Panc1 (cell line): ENCODE data around the gene BTG4. TPM values are rescaled to one million over a fixed set of nuclear protein-coding genes. Genes with fewer than 3 reads are reported as not detected.

Experiments used
- ATAC-seq: fragments of 200-7000 bp; cut with Tn5 transposase; 2 replicates; pipeline ENCODE4 v1.9.1; 2020; ENCODE audit warnings: mild to moderate bottlenecking, moderate library complexity
- BruUV-seq: library from RNA; stranded (reverse); fragments of 400-500 nt; replicated peaks from 2 replicates; lab custom pipeline; 2021; lab: Mats Ljungman, UMichigan
- CTCF ChIA-PET: fragments of 300-600 bp; sonication (Branson Sonifier 250); formaldehyde crosslinking; loops from one replicate; lab custom pipeline; 2022; ENCODE audit warnings: antibody characterized with exemption; lab: Charles Lee
- POLR2A ChIA-PET: fragments of 300-600 bp; sonication (Branson Sonifier 250); formaldehyde crosslinking; loops from one replicate; lab custom pipeline; 2022; ENCODE audit warnings: antibody characterized with exemption; lab: Charles Lee
- DNase-seq: peaks from one replicate; pipeline ENCODE4 v3.0.0-alpha.2; 2010; ENCODE audit warnings: low read depth, low spot score
- H3K27ac ChIP-seq: 2 replicates; pipeline ENCODE4 v1.5.1; 2011; ENCODE audit warnings: mild to moderate bottlenecking, low read length, inconsistent platforms
- H3K27me3 ChIP-seq: fragments of 200-500 bp; sonication (Bioruptor generic); 2 replicates; pipeline ENCODE4 v1.6.0; 2014; ENCODE audit warnings: low read length, inconsistent platforms; ENCODE audit not compliant: control insufficient read depth, insufficient read depth
- H3K36me3 ChIP-seq: fragments of 200-500 bp; sonication (Bioruptor generic); 2 replicates; pipeline ENCODE4 v1.5.1; 2014; ENCODE audit warnings: inconsistent platforms, mild to moderate bottlenecking, low read length, moderate library complexity; ENCODE audit not compliant: control insufficient read depth, insufficient read depth
- H3K4me1 ChIP-seq: 2 replicates; pipeline ENCODE4 v1.5.1; 2011; ENCODE audit warnings: inconsistent platforms, mild to moderate bottlenecking, low read length, moderate library complexity; ENCODE audit not compliant: control insufficient read depth, insufficient read depth
- H3K4me3 ChIP-seq, 2 experiments: 2 replicates each; pipeline ENCODE4 v1.5.1; 2011 to 2012; ENCODE audit warnings: low read depth in 2 of 2, low read length in 2 of 2, mild to moderate bottlenecking in 2 of 2, inconsistent platforms in 1 of 2, moderate library complexity in 1 of 2
- H3K9me3 ChIP-seq: fragments of 200-500 bp; sonication (Bioruptor generic); 2 replicates; pipeline ENCODE4 v1.5.1; 2014; ENCODE audit warnings: low read depth, mild to moderate bottlenecking, inconsistent platforms, low read length, moderate library complexity; ENCODE audit not compliant: control insufficient read depth, insufficient read depth
- CTCF ChIP-seq: fragments of 450-650 bp; IDR thresholded peaks from 2 replicates; pipeline ENCODE4 v1.5.1; 2017; ENCODE audit warnings: mild to moderate bottlenecking
- POLR2AphosphoS5 ChIP-seq: IDR thresholded peaks from 2 replicates; pipeline ENCODE4 v1.6.1; 2012; ENCODE audit warnings: mild to moderate bottlenecking, low read depth, low read length, moderate library complexity
- REST ChIP-seq, 2 experiments: IDR thresholded peaks; 2 replicates each; pipeline ENCODE4 v1.6.1; 2011 to 2012; ENCODE audit warnings: low read depth in 2 of 2, control low read depth in 1 of 2, low read length in 1 of 2, mild to moderate bottlenecking in 1 of 2, moderate library complexity in 1 of 2; ENCODE audit not compliant: insufficient read depth in 1 of 2
- SIN3A ChIP-seq: IDR thresholded peaks from 2 replicates; pipeline ENCODE4 v1.6.1; 2012; ENCODE audit warnings: low read depth, mild to moderate bottlenecking, low read length, moderate library complexity, borderline replicate concordance; ENCODE audit not compliant: insufficient read depth
- TCF7L2 ChIP-seq: IDR thresholded peaks from 2 replicates; pipeline ENCODE4 v1.6.1; 2011; ENCODE audit warnings: mild to moderate bottlenecking, low read depth, low read length, inconsistent platforms
- in situ Hi-C: cut with HindIII; loops from 2 replicates; pipeline ENCODE4 v1.10.0; 2016; ENCODE audit warnings: low sequenced_read_pairs, low pct_unique_long_range_greater_than_20kb
- intact Hi-C: fragments of 100-400 bp; cut with micrococcal nuclease; formaldehyde crosslinking; loops from one replicate; pipeline ENCODE4 v1.10.0; 2022; ENCODE audit not compliant: unreplicated experiment
- total RNA-seq: library from RNA; stranded (reverse); gene quantifications from one replicate; pipeline ENCODE4 v1.2.1, GENCODE V29; 2021; ENCODE audit not compliant: unreplicated experiment

BTG4 gene
- total RNA-seq, 1 experiment from 2014 or later = not detected

- H3K36me3 ChIP-seq = no peaks in the 10 kb centered on the region
- no TSS peak for BruUV-seq
- H3K4me3 ChIP-seq = no peak overlapping the region
- TF ChIP-seq TCF7L2 (no peak), CTCF (peak; percentile 86)
- no peak for DNase-seq
- intact Hi-C loops = no loop called here
- POLR2A ChIA-PET = no interaction called here
- H3K27ac ChIP-seq = no peak overlapping the region
- CTCF ChIA-PET = interaction anchor here (0.6 to 1.0 kb wide), 2 partner anchors 96 to 171 kb away, joined by 3 to 4 read pairs; no protein-coding TSS in a partner anchor
- in situ Hi-C loops = no loop called here
- no peaks in the 10 kb centered on the region for H3K4me1 ChIP-seq
- ATAC-seq = peak; percentile 81
- peaks cover 3% of the 10 kb centered on the region for H3K27me3 ChIP-seq
- no peaks in the 10 kb centered on the region for H3K9me3 ChIP-seq
Measured at GRCh38 chr11:111454561-111455192, 57.5 kb downstream of the BTG4 start.

GRCh38 chr11:111452817-111453552, 59.2 kb downstream of the BTG4 start:
- H3K27me3 ChIP-seq = no peaks in the 10 kb centered on the region; the same call in 1 of the 2 replicates
- in situ Hi-C loops (no loop called here), intact Hi-C loops (no loop called here)
- DNase-seq (no peak), ATAC-seq (no peak)
- H3K4me1 ChIP-seq = no peaks in the 10 kb centered on the region
- POLR2A ChIA-PET = no interaction called here
- no peaks in the 10 kb centered on the region for H3K36me3 ChIP-seq
- CTCF ChIA-PET = no interaction called here
- H3K4me3 ChIP-seq = no peak overlapping the region
- no TSS peak for BruUV-seq
- H3K27ac ChIP-seq = no peak overlapping the region
- TF ChIP-seq REST (IDR thresholded peaks at IDR 0.05; ENCODE audit: insufficient read depth in 1 of 2, low read depth in 2 of 2, low read length in 1 of 2) (no peak), CTCF (no peak), SIN3A (no peak), POLR2AphosphoS5 (no peak), TCF7L2 (no peak)
- no peaks in the 10 kb centered on the region for H3K9me3 ChIP-seq
